Activated naive CD8-positive, alpha-beta T cell treated with anti-CD3 and anti-CD28 coated beads for 36 hours (primary cell): ENCODE measurements around the gene ERBB4. TPM values are rescaled to one million over a fixed set of nuclear protein-coding genes. Genes with fewer than 3 reads are reported as not detected.
"Not testable (repeated sequence)": the region's sequence is repeated elsewhere in the genome, so short reads cannot be mapped to it uniquely, and the experiment has no call there.

Experiments
- DNase-seq: peaks from one replicate; pipeline ENCODE4 v3.0.0; 2021
- H3K27ac Mint-ChIP-seq: one replicate; pipeline ENCODE4 v1.8.0; 2022; ENCODE audit warnings: mild to moderate bottlenecking, moderate library complexity, mixed read lengths
- H3K27me3 Mint-ChIP-seq: one replicate; pipeline ENCODE4 v1.8.0; 2022; ENCODE audit warnings: mild to moderate bottlenecking, mixed read lengths
- H3K36me3 Mint-ChIP-seq: one replicate; pipeline ENCODE4 v1.8.0; 2021; ENCODE audit warnings: mild to moderate bottlenecking, mixed read lengths
- H3K4me1 Mint-ChIP-seq: one replicate; pipeline ENCODE4 v1.8.0; 2021; ENCODE audit warnings: mixed read lengths
- H3K4me3 Mint-ChIP-seq: one replicate; pipeline ENCODE4 v1.8.0; 2022; ENCODE audit warnings: mild to moderate bottlenecking, moderate library complexity, mixed read lengths
- H3K9me3 Mint-ChIP-seq: one replicate; pipeline ENCODE4 v1.8.0; 2022; ENCODE audit warnings: mixed read lengths
- total RNA-seq, 2 experiments: library from RNA; stranded (reverse); gene quantifications; one replicate each; pipeline ENCODE4 v1.2.3, GENCODE V29; 2021

The ERBB4 gene
- total RNA-seq, 2 experiments from 2014 or later = not detected

- no peaks in the 10 kb centered on the region for H3K4me1 Mint-ChIP-seq
- no peaks in the 10 kb centered on the region for H3K27me3 Mint-ChIP-seq
- no peak for DNase-seq
- no peaks in the 10 kb centered on the region for H3K36me3 Mint-ChIP-seq
- H3K9me3 Mint-ChIP-seq = no peaks in the 10 kb centered on the region
- H3K4me3 Mint-ChIP-seq = no peak overlapping the region
- no peak overlapping the region for H3K27ac Mint-ChIP-seq
These were observed 405.3 kb downstream of the ERBB4 start for GRCh38 chr2:212133337-212133736.

GRCh38 chr2:212124598-212124997 lies 414.0 kb downstream of the ERBB4 start:
- peaks cover 4% of the 10 kb centered on the region for H3K9me3 Mint-ChIP-seq
- no peak for DNase-seq
- H3K4me3 Mint-ChIP-seq = no peak overlapping the region
- H3K27ac Mint-ChIP-seq = no peak overlapping the region
- H3K27me3 Mint-ChIP-seq = no peaks in the 10 kb centered on the region
- H3K36me3 Mint-ChIP-seq = no peaks in the 10 kb centered on the region
- no peaks in the 10 kb centered on the region for H3K4me1 Mint-ChIP-seq

DNA sequence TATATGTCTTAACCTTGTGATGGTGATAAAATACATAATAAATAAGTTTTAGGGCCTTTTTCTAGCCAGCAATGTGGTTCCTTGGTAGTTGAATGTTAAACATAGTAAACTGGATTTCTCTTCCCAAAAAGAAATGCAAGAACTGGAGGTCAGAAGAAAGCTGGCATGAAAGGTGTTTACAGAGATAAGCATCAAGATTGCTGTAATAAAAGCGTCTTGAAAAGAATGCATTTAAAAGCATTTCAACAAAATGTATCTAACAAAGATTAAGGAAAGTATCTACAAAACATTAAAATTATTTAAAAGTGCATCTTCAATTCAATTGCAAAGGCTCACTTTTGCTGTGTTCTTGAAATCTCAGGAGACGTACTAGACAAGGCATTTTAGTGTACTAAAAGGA lies 419.0 kb downstream of the ERBB4 start:
- no peak for DNase-seq
- Mint-ChIP-seq H3K27ac (no peak overlapping the region), H3K4me1 (no peaks in the 10 kb centered on the region), H3K36me3 (no peaks in the 10 kb centered on the region), H3K27me3 (no peaks in the 10 kb centered on the region), H3K9me3 (peaks cover 1% of the 10 kb centered on the region), H3K4me3 (no peak overlapping the region)

DNA sequence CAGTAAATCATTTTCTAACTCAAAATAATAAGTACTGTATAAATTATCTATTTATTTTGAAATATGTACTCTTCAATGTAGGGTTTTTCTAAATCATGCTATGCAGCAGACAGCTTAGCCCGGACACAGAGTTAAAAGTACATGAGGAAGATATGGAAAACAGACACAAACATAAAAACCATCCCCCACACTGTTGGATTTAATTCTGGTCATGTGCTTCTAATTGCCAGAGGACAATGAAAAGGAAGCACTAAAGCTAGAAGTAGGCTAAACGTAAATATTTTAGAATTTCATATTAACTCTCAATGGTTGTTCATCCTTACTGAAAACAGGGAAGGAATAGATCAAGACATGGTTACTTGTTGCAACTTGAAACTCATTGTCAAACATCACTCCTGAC lies 420.7 kb downstream of the ERBB4 start:
- Mint-ChIP-seq H3K27ac (no peak overlapping the region), H3K27me3 (no peaks in the 10 kb centered on the region), H3K4me1 (no peaks in the 10 kb centered on the region), H3K9me3 (peaks cover 1% of the 10 kb centered on the region), H3K36me3 (no peaks in the 10 kb centered on the region), H3K4me3 (no peak overlapping the region)
- no peak for DNase-seq

DNA sequence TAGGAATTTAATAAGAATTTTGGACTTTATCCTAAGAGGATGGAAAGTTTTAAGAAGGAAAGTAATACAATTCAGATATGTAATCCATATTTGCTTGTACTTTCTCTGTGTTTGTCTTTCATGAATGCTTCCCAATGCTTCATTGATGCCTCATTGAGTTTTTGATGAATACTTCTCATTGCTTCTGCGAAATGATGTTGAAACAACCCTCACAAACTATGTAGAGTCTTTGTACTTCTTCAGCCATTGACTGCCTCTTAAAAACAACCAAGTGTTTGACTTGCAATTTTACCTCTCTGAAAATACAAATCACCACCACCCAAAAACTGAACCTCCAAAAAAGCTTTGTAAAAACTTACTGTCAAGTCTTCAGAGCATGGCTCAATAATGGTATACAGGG lies 424.1 kb downstream of the ERBB4 start:
- no peak for DNase-seq
- Mint-ChIP-seq H3K27ac (no peak overlapping the region), H3K4me1 (no peaks in the 10 kb centered on the region), H3K4me3 (no peak overlapping the region), H3K27me3 (no peaks in the 10 kb centered on the region), H3K36me3 (no peaks in the 10 kb centered on the region), H3K9me3 (no peaks in the 10 kb centered on the region)

DNA sequence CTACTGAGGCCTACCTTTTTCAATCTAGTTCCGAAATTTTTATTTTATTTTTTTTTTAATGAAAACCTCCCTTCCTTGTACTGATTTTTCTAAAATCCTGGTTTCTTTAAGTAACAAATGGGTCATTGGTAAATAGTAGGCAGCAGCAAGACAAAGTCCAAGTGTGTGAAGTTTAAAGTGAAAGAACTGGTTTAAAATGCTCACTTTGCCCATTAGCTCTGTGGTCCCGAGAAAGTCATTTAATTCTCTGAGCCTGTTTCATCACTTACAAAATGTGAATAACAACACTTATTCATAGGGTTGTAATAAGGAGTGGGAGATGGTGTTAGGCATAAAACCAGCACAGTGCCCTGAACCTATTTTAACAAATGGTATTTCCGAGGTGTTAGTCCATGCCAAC lies 426.2 kb downstream of the ERBB4 start:
- no peak overlapping the region for H3K27ac Mint-ChIP-seq
- no peak for DNase-seq
- no peak overlapping the region for H3K4me3 Mint-ChIP-seq
- no peaks in the 10 kb centered on the region for H3K36me3 Mint-ChIP-seq
- H3K4me1 Mint-ChIP-seq = no peaks in the 10 kb centered on the region
- H3K27me3 Mint-ChIP-seq = no peaks in the 10 kb centered on the region
- H3K9me3 Mint-ChIP-seq = no peaks in the 10 kb centered on the region

DNA sequence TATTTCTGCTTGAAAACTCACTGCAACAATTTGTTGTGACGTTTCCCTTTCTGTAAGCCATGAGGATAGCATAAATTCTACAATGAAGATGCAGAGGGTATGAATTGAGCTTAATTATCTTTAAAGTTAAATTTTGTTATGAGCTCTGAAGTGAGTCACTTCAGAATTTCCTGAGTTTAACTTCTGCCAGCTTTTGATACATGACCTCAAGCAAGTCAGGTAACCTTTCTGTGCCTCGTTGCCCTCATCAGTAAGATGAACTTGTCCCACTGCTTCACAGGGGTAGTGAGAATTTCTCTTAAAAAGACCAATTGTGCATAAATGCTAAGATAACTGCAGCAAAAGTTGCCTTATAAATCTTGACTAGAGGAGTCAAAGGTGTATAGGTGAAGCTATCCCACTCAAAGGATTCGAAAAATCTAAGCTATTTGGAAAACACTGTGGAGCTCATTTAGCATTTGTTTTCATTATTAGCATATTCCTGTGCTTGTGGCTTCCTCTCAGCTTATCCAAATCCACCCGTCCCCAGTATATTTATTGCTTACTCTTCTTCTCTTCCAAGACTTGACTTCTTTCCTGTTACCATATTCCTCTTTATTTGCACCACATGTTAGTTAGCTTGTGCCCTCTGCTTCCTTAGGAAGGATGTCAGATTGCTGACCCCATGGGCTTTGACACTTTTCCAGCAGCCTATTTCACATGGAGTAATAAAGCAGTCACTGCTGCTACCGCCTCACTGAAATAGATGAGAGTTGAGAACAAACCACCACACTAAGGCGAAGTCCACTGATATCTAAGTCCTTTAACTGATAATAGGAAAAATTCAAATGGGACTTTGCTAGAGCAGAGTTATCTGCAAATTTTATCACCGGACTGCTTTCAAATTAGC lies 428.6 kb downstream of the ERBB4 start:
- H3K27ac Mint-ChIP-seq = no peak overlapping the region
- no peaks in the 10 kb centered on the region for H3K36me3 Mint-ChIP-seq
- H3K4me3 Mint-ChIP-seq = no peak overlapping the region
- H3K9me3 Mint-ChIP-seq = peaks cover 4% of the 10 kb centered on the region
- no peaks in the 10 kb centered on the region for H3K27me3 Mint-ChIP-seq
- no peaks in the 10 kb centered on the region for H3K4me1 Mint-ChIP-seq
- no peak for DNase-seq

DNA sequence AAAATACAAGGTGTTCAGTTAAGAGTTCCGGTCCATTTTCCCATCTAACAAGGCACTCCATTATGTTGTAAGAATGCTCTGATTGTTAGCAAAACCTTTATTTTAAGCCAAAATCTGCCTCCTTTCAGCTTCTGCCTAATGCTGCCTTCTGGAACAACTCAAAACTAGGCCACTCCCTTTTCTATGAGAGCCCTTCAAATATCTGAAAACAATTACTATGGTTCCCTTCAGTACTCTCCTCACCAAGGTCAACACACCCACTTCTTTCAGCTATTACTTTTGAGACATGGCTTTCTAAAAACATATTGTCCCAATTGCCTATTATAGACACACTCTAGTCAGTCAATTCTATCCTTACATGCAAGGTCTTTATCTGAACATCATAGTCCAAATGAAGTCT lies 429.4 kb downstream of the ERBB4 start:
- H3K4me3 Mint-ChIP-seq = no peak overlapping the region
- H3K36me3 Mint-ChIP-seq = no peaks in the 10 kb centered on the region
- H3K4me1 Mint-ChIP-seq = no peaks in the 10 kb centered on the region
- DNase-seq = no peak
- H3K9me3 Mint-ChIP-seq = peaks cover 4% of the 10 kb centered on the region
- no peak overlapping the region for H3K27ac Mint-ChIP-seq
- no peaks in the 10 kb centered on the region for H3K27me3 Mint-ChIP-seq

GRCh38 chr2:212107989-212108388 lies 430.6 kb downstream of the ERBB4 start:
- Mint-ChIP-seq H3K4me1 (no peaks in the 10 kb centered on the region), H3K27ac (no peak overlapping the region), H3K9me3 (peaks cover 4% of the 10 kb centered on the region), H3K36me3 (no peaks in the 10 kb centered on the region), H3K27me3 (no peaks in the 10 kb centered on the region), H3K4me3 (no peak overlapping the region)
- DNase-seq = no peak

DNA sequence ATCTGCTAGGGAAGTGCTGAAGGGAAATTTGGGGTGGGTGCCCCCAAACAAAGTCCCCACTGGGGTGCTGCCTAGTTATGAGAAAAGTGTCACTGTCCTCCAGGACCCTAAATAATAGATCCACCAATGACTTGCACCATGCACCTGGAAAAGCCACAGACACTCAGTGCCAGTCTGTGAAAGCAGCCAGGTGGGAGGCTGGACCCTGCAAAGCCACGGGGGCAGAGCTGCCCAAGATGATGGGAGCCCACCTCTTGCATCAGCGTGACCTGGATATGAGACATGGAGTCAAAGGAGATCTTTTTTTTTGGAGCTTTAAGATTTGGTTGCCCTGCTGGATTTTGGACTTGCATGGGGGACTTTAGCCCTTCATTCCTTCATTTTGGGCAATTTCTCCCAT lies 431.6 kb downstream of the ERBB4 start:
- Mint-ChIP-seq H3K9me3 (peaks cover 4% of the 10 kb centered on the region), H3K27me3 (no peaks in the 10 kb centered on the region), H3K36me3 (no peaks in the 10 kb centered on the region), H3K4me1 (no peaks in the 10 kb centered on the region), H3K4me3 (no peak overlapping the region), H3K27ac (no peak overlapping the region)
- no peak for DNase-seq

DNA sequence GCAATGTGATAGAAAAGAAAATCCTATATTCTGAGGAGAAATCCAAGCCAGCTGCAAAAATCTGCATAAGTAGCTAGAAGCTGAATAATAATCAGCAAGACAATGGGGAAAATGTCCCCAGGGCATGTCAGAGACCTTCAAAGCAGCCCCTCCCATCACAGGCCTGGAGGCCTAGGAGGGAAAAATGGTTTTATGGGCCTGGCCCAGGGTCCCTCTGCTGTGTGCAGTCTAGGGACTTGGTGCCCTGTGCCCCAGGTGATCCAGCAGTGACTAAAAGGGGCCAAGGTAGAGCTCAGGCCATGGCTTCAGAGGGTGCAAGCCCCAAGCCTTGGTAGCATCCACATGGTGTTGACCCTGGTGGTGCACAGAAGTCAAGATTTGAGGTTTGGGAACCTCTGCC lies 432.1 kb downstream of the ERBB4 start:
- H3K9me3 Mint-ChIP-seq, H3K36me3 Mint-ChIP-seq, H3K4me3 Mint-ChIP-seq, H3K27ac Mint-ChIP-seq, DNase-seq, H3K27me3 Mint-ChIP-seq, H3K4me1 Mint-ChIP-seq: not testable (repeated sequence)

- DNase-seq = no peak
- Mint-ChIP-seq H3K4me3 (no peak overlapping the region), H3K4me1 (no peaks in the 10 kb centered on the region), H3K27me3 (no peaks in the 10 kb centered on the region), H3K9me3 (no peaks in the 10 kb centered on the region), H3K36me3 (no peaks in the 10 kb centered on the region), H3K27ac (no peak overlapping the region)
These were observed 438.9 kb downstream of the ERBB4 start for GRCh38 chr2:212099658-212100057.

DNA sequence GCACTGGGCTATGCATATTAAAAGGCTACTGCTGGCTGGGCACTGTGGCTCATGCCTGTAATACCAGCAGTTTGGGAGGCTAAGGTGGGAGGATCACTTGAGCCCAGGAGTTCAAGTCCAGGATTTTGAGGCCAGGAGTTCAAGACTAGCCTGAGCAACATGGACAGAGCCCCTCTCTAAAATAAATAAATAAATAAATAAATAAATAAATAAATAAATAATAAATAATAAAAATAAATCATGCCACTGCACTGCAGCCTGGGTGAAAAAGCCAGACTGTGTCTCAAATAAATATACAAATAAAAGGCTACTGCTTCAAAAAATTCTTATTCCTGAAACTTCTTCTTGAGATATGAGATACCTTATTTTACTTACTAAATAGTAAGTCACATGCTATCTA lies 439.6 kb downstream of the ERBB4 start:
- H3K4me1 Mint-ChIP-seq = no peaks in the 10 kb centered on the region
- H3K36me3 Mint-ChIP-seq = no peaks in the 10 kb centered on the region
- peaks cover 2% of the 10 kb centered on the region for H3K9me3 Mint-ChIP-seq
- H3K4me3 Mint-ChIP-seq = no peak overlapping the region
- no peaks in the 10 kb centered on the region for H3K27me3 Mint-ChIP-seq
- DNase-seq = no peak
- H3K27ac Mint-ChIP-seq = no peak overlapping the region

GRCh38 chr2:212097001-212097400 lies 441.6 kb downstream of the ERBB4 start:
- Mint-ChIP-seq H3K36me3 (no peaks in the 10 kb centered on the region), H3K4me1 (no peaks in the 10 kb centered on the region), H3K4me3 (no peak overlapping the region), H3K9me3 (peaks cover 2% of the 10 kb centered on the region), H3K27ac (no peak overlapping the region), H3K27me3 (no peaks in the 10 kb centered on the region)
- DNase-seq = no peak

DNA sequence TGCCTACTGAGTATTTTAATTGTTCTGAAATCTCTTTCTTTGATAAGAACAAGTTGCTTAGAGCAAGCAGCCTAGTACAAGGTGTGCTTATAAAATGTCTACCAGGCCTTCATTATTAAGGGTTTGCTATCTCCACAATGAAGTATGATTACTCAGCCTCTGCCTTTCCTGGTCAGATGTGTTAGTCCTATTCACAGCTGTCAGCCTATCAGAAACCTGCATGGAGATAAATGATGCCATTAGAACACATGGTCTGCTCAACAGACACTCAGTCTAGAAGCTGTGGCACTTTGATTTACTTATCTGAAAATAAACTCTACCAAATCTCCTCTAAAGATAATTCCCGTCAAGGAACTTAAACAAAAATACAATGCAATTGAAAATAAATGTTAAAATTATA lies 448.7 kb downstream of the ERBB4 start:
- Mint-ChIP-seq H3K4me3 (no peak overlapping the region), H3K27me3 (no peaks in the 10 kb centered on the region), H3K4me1 (no peaks in the 10 kb centered on the region), H3K9me3 (peaks cover 3% of the 10 kb centered on the region), H3K36me3 (no peaks in the 10 kb centered on the region), H3K27ac (no peak overlapping the region)
- DNase-seq = no peak

DNA sequence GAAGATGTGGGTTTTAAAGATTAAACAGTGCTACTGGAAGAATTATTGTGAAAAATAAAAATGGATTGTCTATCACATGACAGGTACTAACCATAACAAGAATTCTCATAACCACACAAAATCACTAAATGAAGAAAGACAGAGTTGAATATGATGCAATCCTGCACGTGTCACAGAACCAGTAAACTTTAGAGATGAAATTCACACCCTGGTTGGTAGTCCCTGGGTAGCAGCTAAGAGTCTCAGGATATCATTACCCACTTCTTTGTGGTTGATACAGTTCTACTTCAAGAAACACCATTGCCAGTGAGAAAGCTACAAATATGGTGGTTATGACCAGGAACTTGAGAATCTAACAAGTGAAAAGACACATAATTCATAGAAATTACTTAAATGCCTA lies 450.2 kb downstream of the ERBB4 start:
- DNase-seq = no peak
- Mint-ChIP-seq H3K4me3 (no peak overlapping the region), H3K27me3 (no peaks in the 10 kb centered on the region), H3K9me3 (peaks cover 2% of the 10 kb centered on the region), H3K36me3 (no peaks in the 10 kb centered on the region), H3K27ac (no peak overlapping the region), H3K4me1 (no peaks in the 10 kb centered on the region)
